SK-N-SH (cell line): Measurements from ENCODE around the gene IDE.

Experiments used
- EP300 ChIP-seq, 2 experiments: IDR thresholded peaks; 2 replicates each; pipeline versions ENCODE4 v1.4.0 to v1.6.1; 2012; ENCODE audit warnings: borderline replicate concordance in 1 of 2, low read depth in 1 of 2, low read length in 1 of 2
- EZH2phosphoT487 ChIP-seq: fragments of 200-600 bp; sonication (generic); IDR thresholded peaks from 2 replicates; pipeline ENCODE4 v1.6.1; 2017; ENCODE audit warnings: low read depth, mixed run types, mild to moderate bottlenecking, antibody characterized with exemption, moderate library complexity, borderline replicate concordance
- FOXM1 ChIP-seq: IDR thresholded peaks from 2 replicates; pipeline ENCODE4 v1.4.0; 2012; ENCODE audit warnings: low read depth, mild to moderate bottlenecking
- GABPA ChIP-seq: IDR thresholded peaks from 2 replicates; pipeline ENCODE4 v1.4.0; 2012; ENCODE audit warnings: low read depth, mild to moderate bottlenecking
- NRF1 ChIP-seq: IDR thresholded peaks from 2 replicates; pipeline ENCODE4 v1.6.1; 2012; ENCODE audit warnings: low read depth, mild to moderate bottlenecking, low read length
- TF ChIP-seq, protein P1 (sequence below): fragments of 200-600 bp; sonication (generic); IDR thresholded peaks from 2 replicates; pipeline ENCODE4 v1.6.1; 2017; ENCODE audit warnings: antibody characterized with exemption, mild to moderate bottlenecking, moderate library complexity

DNA sequence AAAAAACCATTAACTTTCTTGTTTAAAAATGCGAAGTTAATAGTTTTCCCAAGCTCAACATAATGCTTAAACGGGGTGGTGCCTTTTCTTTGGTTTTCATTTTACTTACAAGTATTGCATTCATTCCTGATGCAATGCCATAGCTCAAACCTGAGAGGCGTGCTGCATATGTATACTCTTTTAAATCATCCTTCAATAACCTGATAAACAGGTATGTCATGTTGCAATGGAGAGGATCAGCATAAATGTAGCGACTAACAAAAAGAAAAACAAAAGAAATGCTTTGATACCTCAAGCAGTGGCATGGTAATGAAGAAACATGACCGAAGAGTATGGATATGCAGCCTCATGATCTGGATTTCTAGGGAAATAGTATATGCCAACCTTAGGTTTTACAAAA lies 95.4 kb downstream of the IDE start:
- TF ChIP-seq, protein P1, sequence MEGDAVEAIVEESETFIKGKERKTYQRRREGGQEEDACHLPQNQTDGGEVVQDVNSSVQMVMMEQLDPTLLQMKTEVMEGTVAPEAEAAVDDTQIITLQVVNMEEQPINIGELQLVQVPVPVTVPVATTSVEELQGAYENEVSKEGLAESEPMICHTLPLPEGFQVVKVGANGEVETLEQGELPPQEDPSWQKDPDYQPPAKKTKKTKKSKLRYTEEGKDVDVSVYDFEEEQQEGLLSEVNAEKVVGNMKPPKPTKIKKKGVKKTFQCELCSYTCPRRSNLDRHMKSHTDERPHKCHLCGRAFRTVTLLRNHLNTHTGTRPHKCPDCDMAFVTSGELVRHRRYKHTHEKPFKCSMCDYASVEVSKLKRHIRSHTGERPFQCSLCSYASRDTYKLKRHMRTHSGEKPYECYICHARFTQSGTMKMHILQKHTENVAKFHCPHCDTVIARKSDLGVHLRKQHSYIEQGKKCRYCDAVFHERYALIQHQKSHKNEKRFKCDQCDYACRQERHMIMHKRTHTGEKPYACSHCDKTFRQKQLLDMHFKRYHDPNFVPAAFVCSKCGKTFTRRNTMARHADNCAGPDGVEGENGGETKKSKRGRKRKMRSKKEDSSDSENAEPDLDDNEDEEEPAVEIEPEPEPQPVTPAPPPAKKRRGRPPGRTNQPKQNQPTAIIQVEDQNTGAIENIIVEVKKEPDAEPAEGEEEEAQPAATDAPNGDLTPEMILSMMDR, result no peak
- TF ChIP-seq NRF1 (no peak), EP300 (IDR thresholded peaks at IDR 0.05; ENCODE audit: borderline replicate concordance in 1 of 2, low read depth in 1 of 2, low read length in 1 of 2) (no peak), EZH2phosphoT487 (no peak), FOXM1 (no peak), GABPA (no peak)
